GOT3 (cell line): Measurements from ENCODE around the gene VPS54.
"Not testable (repeated sequence)": the region's sequence is repeated elsewhere in the genome, so short reads cannot be mapped to it uniquely, and the experiment has no call there.

ENCODE experiments used
- DNase-seq: peaks from one replicate; lab custom pipeline; 2025; ENCODE audit warnings: mixed read lengths; lab: John Stamatoyannopoulos, UW

The VPS54 gene

GRCh38 chr2:63994329-63995070 is 24.7 kb downstream of the VPS54 start:
- not testable (repeated sequence) for DNase-seq

DNA sequence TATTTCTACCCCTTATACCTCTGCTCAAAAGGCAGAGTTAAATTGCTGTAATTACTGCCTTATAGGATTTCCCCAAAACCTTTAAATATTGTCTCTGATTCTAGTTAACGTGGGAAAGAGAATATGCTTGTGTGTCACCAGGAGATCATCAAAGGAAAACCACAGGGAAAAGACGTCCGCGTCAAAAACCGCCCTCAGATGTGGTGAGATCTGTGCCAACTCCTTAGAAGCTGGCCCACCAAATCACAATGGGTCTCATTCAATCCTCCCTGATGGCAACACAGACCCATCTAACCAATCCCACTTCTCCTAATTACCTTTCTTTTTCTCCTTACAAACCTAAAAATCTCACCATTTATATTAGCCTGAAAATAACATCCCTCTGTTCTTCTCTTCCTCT is 25.4 kb downstream of the VPS54 start:
- DNase-seq: no peak

DNA sequence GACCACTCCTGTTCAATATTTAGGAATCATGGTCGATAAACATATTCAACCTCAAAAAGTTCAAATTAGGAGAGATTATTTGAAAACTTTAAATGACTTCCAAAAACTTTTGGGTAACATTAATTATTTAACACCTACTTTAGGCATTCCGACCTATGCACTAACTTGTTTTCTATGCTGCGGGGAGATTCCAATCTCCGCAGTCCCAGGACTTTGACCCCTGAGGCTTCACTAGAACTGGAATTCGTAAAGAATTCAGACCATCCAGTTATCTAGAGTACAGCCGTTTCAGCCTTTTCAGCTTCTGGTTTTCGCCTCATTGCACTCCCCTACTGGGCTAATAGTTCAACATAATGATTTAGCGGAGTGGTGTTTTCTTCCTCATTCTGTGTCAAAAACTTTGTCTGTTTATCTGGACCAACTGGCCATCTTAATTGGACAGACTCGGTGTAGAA is 26.1 kb downstream of the VPS54 start:
- DNase-seq: not testable (repeated sequence)

GRCh38 chr2:63992061-63992685 is 27.1 kb downstream of the VPS54 start:
- no peak for DNase-seq

DNA sequence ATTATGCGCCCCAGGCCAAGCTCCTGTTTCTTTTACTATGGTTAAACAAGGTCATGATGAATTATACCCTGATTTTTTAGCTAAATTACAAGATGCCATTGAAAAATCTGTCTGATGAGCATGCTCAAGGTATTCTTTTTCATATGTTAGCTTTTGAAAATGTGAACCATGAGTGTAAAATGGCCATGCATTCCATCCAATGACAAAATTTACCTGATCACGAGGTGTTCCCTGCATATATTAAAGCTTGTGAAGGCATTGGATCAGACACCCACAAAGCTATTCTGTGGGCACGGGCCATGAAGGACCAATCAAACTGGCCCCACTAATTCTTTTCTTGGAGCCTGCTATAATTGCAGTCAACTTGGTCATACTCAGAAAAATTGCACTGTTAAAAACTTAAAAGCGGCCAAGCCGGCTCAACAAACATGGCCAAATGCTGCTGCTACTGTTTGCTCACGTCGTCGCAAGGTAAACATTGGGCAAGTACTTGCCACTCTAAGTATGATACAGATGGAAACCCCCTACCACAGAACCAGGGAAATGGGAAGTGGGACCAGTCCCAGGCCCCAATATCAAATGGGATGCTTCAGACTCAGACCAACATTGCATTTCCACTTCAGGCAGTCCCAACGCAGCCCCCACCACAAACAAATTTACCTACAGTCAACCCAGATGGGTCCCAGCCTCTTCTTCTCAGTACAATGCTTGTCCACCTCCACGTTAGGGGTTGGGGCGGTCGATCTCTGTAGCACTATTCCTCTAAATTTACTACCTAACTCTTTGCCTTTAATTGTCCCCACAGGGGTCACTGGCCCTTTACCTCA is 27.8 kb downstream of the VPS54 start:
- DNase-seq: not testable (repeated sequence)

DNA sequence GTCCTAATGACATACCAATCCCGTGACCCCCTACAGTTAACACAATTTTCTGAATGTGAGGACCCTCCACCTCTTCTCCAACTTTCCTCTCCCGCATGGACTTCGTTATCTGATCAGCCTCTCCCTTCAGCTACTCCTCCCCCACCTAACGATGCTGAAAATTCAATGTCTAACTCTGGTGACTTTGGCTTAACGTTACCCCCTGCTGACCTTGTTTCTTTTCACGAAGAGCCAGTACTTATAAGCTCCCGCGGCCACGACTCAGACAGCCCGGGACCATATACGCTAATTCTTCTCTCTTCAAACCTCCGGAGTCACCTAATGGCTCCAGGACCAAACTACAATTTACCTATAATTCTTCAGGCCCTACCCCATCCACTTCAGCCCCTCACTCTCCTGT is 29.2 kb downstream of the VPS54 start:
- DNase-seq: no peak

DNA sequence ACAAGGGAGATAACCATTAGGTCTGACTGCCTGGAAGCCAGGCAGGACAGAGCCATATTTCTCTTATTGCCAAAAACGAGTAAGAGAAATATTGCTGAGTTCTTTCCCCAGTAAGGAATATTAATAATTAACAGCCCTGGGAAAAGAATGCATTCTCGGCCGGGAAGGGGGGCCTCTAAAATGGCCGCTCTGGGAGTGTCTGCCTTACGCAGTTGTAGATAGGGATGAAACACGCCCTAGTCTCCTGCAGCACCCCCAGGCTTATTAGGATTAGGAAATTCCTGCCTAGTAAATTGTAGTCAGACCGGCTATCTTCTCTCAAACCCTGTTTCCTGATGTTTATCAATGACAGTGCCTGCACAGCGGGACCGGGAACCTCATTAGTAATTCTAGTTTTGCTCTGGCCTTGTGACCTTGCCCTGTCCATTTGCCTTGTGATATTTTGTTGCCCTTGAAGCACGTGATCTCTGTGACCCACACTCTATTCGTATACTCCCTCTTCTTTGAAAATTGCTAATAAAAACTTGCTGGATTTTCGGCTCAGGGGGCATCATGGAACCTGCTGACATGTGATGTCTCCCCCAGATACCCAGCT is 30.3 kb downstream of the VPS54 start:
- not testable (repeated sequence) for DNase-seq

GRCh38 chr2:63984606-63985359 is 34.4 kb downstream of the VPS54 start:
- DNase-seq: no peak

- DNase-seq: no peak
Observed at GRCh38 chr2:63983986-63984605, 35.1 kb downstream of the VPS54 start.

GRCh38 chr2:63982335-63982734 is 36.9 kb downstream of the VPS54 start:
- no peak for DNase-seq

- no peak for DNase-seq
Observed at GRCh38 chr2:63981702-63982103, 37.5 kb downstream of the VPS54 start.

- no peak for DNase-seq
Observed at GRCh38 chr2:63980794-63981193, 38.4 kb downstream of the VPS54 start.

- no peak for DNase-seq
Observed at GRCh38 chr2:63977904-63978303, 41.3 kb downstream of the VPS54 start.

- DNase-seq: no peak
Observed at GRCh38 chr2:63976125-63976510, 43.1 kb downstream of the VPS54 start.

DNA sequence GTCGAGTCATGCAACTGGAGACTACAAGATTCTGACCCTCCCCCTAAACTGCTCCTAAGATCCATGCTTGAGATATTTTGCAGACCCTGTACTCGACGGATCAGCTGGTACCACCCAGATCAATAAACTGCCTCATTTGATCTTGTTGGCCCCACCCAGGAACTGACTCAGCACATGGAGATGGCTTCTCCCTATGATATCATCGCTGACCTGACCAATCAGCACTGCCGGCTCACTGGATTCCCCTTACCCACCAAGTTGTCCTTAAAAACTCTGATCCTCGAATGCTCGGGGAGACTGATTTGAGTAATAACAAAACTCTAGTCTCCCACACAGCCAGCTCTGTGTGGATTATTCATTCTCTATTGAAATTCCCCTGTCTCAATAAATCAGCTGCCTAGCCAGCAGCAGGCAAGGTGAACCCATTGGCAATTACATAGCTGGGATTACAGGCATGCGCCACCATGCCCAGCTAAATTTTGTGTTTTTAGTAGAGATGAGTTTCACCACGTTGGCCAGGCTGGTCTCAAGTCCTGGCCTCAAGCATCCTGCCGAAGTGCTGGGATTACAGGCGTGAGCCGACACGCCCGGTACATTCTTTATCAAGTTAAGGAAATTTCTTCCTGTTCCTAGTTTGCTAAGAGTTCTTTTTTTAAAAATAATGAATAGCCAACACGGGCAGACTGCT is 43.6 kb downstream of the VPS54 start:
- no peak for DNase-seq

GRCh38 chr2:63975036-63975435 is 44.2 kb downstream of the VPS54 start:
- not testable (repeated sequence) for DNase-seq

DNA sequence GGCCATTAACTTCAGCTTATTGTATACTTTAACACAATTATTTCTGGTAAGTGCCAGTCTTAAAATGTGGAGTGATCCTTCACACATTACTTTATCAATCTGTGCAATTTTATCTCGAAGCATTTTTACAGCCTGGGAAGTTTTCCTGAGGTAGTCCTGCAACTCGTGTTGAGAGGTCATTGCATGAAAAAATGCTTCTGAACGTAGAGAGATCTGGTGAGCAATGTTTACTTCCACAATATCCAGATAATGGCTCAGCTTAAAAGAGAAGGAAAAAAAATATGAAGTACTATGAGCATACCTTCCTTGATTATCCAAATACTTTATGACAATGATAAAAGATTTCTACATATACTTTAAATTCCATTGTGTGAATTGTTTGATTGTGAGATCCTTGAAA is 57.0 kb downstream of the VPS54 start:
- DNase-seq: no peak

- DNase-seq: no peak
Observed at GRCh38 chr2:63950414-63950813, 68.8 kb downstream of the VPS54 start.

GRCh38 chr2:63942788-63943187 is 76.4 kb downstream of the VPS54 start:
- DNase-seq: no peak

- not testable (repeated sequence) for DNase-seq
Observed at GRCh38 chr2:63932104-63932503, 87.1 kb downstream of the VPS54 start.

DNA sequence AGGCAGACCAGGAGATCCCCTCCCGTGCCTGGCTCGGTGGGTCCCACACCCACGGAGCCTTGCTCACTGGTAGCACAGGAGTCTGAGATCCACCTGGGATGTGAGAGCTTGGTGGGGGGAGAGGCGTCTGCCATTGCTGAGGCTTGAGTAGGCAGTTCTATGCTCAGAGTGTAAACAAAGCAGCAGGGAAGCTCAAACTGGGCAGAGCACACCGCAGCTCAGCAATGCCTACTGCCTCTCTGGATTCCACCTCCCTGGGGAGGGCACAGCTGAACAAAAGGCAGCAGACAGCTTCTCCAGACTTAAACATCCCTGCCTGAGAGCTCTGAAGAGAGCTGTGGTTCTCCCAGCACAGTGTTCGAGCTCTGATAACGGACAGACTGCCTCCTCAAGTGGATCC is 92.4 kb downstream of the VPS54 start:
- DNase-seq: no peak
